Neuronal stem cell (in vitro differentiated cells): ENCODE results near the gene AVPR2.

Source experiments
- DNase-seq: peaks from one replicate; pipeline ENCODE4 v3.0.0-alpha.2; 2013; ENCODE audit warnings: low spot score
- H2AFZ ChIP-seq: one replicate; pipeline ENCODE4 v1.6.1; 2013; ENCODE audit warnings: mild to moderate bottlenecking, low read length, inconsistent platforms
- H2AK5ac ChIP-seq: 2 replicates; pipeline ENCODE4 v1.6.1; 2013; ENCODE audit warnings: low read depth, mild to moderate bottlenecking, inconsistent platforms, low read length, moderate library complexity, mixed read lengths
- H2BK120ac ChIP-seq: 2 replicates; pipeline ENCODE4 v1.6.1; 2013; ENCODE audit warnings: low read depth, mild to moderate bottlenecking, inconsistent platforms, low read length, moderate library complexity, mixed read lengths
- H2BK12ac ChIP-seq: one replicate; pipeline ENCODE4 v1.6.1; 2013; ENCODE audit warnings: low read length, inconsistent platforms
- H2BK15ac ChIP-seq: 2 replicates; pipeline ENCODE4 v1.6.1; 2013; ENCODE audit warnings: mild to moderate bottlenecking, low read length, inconsistent platforms, mixed read lengths
- H2BK5ac ChIP-seq: one replicate; pipeline ENCODE4 v1.6.1; 2013; ENCODE audit warnings: inconsistent platforms, mild to moderate bottlenecking, low read length, moderate library complexity
- H3K14ac ChIP-seq: one replicate; pipeline ENCODE4 v1.6.1; 2013; ENCODE audit warnings: low read length, inconsistent platforms
- H3K18ac ChIP-seq: 2 replicates; pipeline ENCODE4 v1.6.1; 2013; ENCODE audit warnings: low read length, inconsistent platforms
- H3K23ac ChIP-seq: 2 replicates; pipeline ENCODE4 v1.6.1; 2013; ENCODE audit warnings: low read depth, mild to moderate bottlenecking, mixed read lengths, low read length, inconsistent platforms; ENCODE audit not compliant: poor library complexity
- H3K27ac ChIP-seq: replicated peaks from 3 replicates; pipeline ENCODE4 v1.5.1; 2013; ENCODE audit warnings: low read length, inconsistent platforms
- H3K27me3 ChIP-seq, 3 experiments: 2 replicates each; pipeline ENCODE4 v1.6.1; 2013; ENCODE audit warnings: low read length in 3 of 3, mild to moderate bottlenecking in 2 of 3, inconsistent platforms in 1 of 3, low read depth in 1 of 3, mixed read lengths in 1 of 3, moderate library complexity in 1 of 3; ENCODE audit not compliant: control insufficient read depth in 3 of 3, insufficient read depth in 3 of 3
- H3K36me3 ChIP-seq, 2 donors: replicated peaks in 1 of 2; 2 replicates each; pipeline ENCODE4 v1.6.1; 2013; ENCODE audit warnings: low read length in 2 of 2; ENCODE audit not compliant: control insufficient read depth in 2 of 2, insufficient read depth in 2 of 2
- H3K4ac ChIP-seq: 2 replicates; pipeline ENCODE4 v1.6.1; 2013; ENCODE audit warnings: inconsistent platforms, mild to moderate bottlenecking, low read length, moderate library complexity
- H3K4me1 ChIP-seq, 2 donors: 1 replicate in 1 of 2; 2 replicates in 1 of 2; pipeline ENCODE4 v1.6.1; 2013; ENCODE audit warnings: low read length in 2 of 2, low read depth in 1 of 2; ENCODE audit not compliant: control insufficient read depth in 2 of 2, insufficient read depth in 1 of 2
- H3K4me2 ChIP-seq: one replicate; pipeline ENCODE4 v1.6.1; 2013; ENCODE audit warnings: mild to moderate bottlenecking, low read length, inconsistent platforms; ENCODE audit not compliant: insufficient read depth, poor library complexity, severe bottlenecking
- H3K4me3 ChIP-seq, 2 donors: 2 replicates each; pipeline ENCODE4 v1.5.1; 2013; ENCODE audit warnings: low read length in 2 of 2, mild to moderate bottlenecking in 2 of 2, inconsistent platforms in 1 of 2, moderate library complexity in 1 of 2
- H3K79me1 ChIP-seq: one replicate; pipeline ENCODE4 v1.6.1; 2013; ENCODE audit warnings: low read depth, mild to moderate bottlenecking, inconsistent platforms, low read length, moderate library complexity
- H3K9ac ChIP-seq: one replicate; pipeline ENCODE4 v1.6.1; 2013; ENCODE audit warnings: mild to moderate bottlenecking, low read depth, low read length, inconsistent platforms; ENCODE audit not compliant: poor library complexity
- H3K9me3 ChIP-seq, 2 donors: replicated peaks in 1 of 2; 2 replicates each; pipeline versions ENCODE3 to v1.6.1; 2013; ENCODE audit warnings: low read length in 2 of 2, mild to moderate bottlenecking in 2 of 2, inconsistent platforms in 1 of 2, low read depth in 1 of 2, mixed read lengths in 1 of 2, moderate library complexity in 1 of 2; ENCODE audit not compliant: control insufficient read depth in 2 of 2, insufficient read depth in 1 of 2
- H4K8ac ChIP-seq: one replicate; pipeline ENCODE4 v1.6.1; 2013; ENCODE audit warnings: low read depth, mild to moderate bottlenecking, inconsistent platforms, low read length, moderate library complexity
- H4K91ac ChIP-seq: one replicate; pipeline ENCODE4 v1.6.1; 2013; ENCODE audit warnings: low read length, low read depth, mild to moderate bottlenecking, inconsistent platforms; ENCODE audit not compliant: poor library complexity
- WGBS, 2 donors: extraction: QIAGEN DNeasy Blood & Tissue Kit; methylation state at CpG; one replicate each; pipeline ENCODE4 v1.1.7; 2013; ENCODE audit warnings: missing lambda C conversion rate in 2 of 2, mixed read lengths in 1 of 2; ENCODE audit not compliant: insufficient read length in 2 of 2, insufficient replicate concordance in 1 of 2; ENCODE audit errors: extremely low coverage in 2 of 2; 5-methylcytosine and 5-hydroxymethylcytosine counted together

Gene AVPR2

DNA sequence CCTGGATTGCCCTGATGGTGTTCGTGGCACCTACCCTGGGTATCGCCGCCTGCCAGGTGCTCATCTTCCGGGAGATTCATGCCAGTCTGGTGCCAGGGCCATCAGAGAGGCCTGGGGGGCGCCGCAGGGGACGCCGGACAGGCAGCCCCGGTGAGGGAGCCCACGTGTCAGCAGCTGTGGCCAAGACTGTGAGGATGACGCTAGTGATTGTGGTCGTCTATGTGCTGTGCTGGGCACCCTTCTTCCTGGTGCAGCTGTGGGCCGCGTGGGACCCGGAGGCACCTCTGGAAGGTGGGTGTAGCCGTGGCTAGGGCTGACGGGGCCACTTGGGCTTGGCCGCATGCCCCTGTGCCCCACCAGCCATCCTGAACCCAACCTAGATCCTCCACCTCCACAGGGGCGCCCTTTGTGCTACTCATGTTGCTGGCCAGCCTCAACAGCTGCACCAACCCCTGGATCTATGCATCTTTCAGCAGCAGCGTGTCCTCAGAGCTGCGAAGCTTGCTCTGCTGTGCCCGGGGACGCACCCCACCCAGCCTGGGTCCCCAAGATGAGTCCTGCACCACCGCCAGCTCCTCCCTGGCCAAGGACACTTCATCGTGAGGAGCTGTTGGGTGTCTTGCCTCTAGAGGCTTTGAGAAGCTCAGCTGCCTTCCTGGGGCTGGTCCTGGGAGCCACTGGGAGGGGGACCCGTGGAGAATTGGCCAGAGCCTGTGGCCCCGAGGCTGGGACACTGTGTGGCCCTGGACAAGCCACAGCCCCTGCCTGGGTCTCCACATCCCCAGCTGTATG, 1.8 kb downstream of the AVPR2 start:
- Histone ChIP-seq H3K79me1 (no peaks in the 10 kb centered on the region), H2AK5ac (peak overlapping the region; percentile 37), H3K9ac (no peak overlapping the region), H4K8ac (no peak overlapping the region), H2BK12ac (no peak overlapping the region), H3K27me3 (peaks cover 0 to 40% (median 0%) of the 10 kb centered on the region in 3 experiments), H3K9me3 (no peaks in the 10 kb centered on the region), H3K36me3 (no peaks in the 10 kb centered on the region), H3K23ac (no peak overlapping the region), H4K91ac (no peak overlapping the region), H2BK5ac (no peak overlapping the region), H2BK120ac (no peak overlapping the region), H2BK15ac (no peak overlapping the region), H3K4me3 (no peak overlapping the region), H3K27ac (no peak overlapping the region), H3K14ac (no peak overlapping the region), H3K18ac (no peak overlapping the region), H2AFZ (no peak overlapping the region), H3K4me2 (no peak overlapping the region), H3K4ac (no peak overlapping the region), H3K4me1 (peaks cover 5 to 9% of the 10 kb centered on the region in 2 donors)
- DNase-seq: no peak
- WGBS, 2 donors: no CpG with 5 or more reads among the region's 27 CpGs

DNA sequence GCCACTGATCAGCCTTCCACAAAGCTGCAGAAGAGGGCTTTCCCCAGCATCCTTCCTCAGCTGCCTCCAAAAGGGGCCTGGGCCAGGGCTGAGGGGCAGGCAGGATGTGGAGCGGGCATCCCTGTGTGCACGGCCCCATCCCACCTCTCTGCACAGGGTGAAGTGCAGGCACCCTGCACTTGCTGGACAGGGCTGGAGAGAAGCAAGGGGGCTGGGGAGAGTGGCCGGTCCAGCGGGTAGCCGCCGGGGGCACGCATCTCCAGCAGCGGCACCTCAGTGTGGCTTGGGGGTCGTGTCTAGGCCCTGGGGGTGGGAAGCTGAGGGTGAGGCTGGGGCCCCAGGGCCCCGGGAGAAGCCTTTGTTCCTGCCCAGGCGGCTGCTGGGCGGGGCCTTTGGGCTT, 3.0 kb downstream of the AVPR2 start:
- H3K4me3 ChIP-seq: no peak overlapping the region
- H3K18ac ChIP-seq: no peak overlapping the region
- no peak overlapping the region for H3K4ac ChIP-seq
- H2BK15ac ChIP-seq: no peak overlapping the region
- peaks cover 0 to 35% (median 0%) of the 10 kb centered on the region in 3 experiments for H3K27me3 ChIP-seq
- H4K91ac ChIP-seq: no peak overlapping the region
- peaks cover 2 to 4% of the 10 kb centered on the region in 2 donors for H3K4me1 ChIP-seq
- peak overlapping the region; percentile 58 for H2BK12ac ChIP-seq
- DNase-seq: no peak
- H2AFZ ChIP-seq: no peak overlapping the region
- no peaks in the 10 kb centered on the region for H3K9me3 ChIP-seq
- WGBS, 2 donors: no CpG with 5 or more reads among the region's 12 CpGs
- H2AK5ac ChIP-seq: no peak overlapping the region
- no peaks in the 10 kb centered on the region for H3K36me3 ChIP-seq
- H2BK5ac ChIP-seq: no peak overlapping the region
- no peak overlapping the region for H3K4me2 ChIP-seq
- no peak overlapping the region for H3K9ac ChIP-seq
- H3K27ac ChIP-seq: no peak overlapping the region
- H3K79me1 ChIP-seq: no peaks in the 10 kb centered on the region
- H2BK120ac ChIP-seq: no peak overlapping the region
- H4K8ac ChIP-seq: no peak overlapping the region
- H3K23ac ChIP-seq: no peak overlapping the region
- no peak overlapping the region for H3K14ac ChIP-seq

DNA sequence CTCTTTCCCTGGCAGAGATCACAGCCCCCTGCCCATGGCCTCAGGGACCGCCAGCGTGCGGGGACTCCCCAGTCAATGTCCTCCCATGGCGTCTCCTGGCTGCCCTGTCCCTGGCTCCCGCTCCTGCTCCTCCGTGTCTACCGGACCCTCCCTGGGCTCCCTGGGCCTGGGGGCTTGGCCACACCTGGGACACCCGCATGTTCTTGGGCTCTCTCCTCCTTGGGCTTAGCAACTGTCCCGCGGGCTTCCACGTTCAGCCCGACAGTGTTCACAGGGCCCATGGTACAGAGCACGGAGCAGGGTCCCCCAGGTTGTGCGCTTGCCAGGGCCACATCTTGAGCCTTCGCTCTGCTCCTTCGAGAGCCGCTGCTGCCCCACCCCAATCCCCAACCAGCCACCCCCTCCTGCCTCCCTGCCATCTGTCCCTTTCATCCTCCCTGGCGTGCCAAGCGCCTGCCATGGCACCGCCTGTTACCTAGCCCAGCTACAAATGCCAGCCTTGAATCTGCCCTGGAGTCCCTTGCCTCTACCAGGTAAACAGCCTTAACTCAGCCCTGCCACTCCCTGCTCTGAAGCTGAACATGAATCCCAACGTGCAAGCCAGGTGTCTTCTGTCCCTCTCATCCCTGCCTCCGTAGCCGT, 3.9 kb downstream of the AVPR2 start:
- H2AK5ac ChIP-seq: no peak overlapping the region
- no peaks in the 10 kb centered on the region for H3K9me3 ChIP-seq
- peaks cover 2 to 4% of the 10 kb centered on the region in 2 donors for H3K4me1 ChIP-seq
- H2BK5ac ChIP-seq: no peak overlapping the region
- H3K9ac ChIP-seq: no peak overlapping the region
- no peak overlapping the region for H3K27ac ChIP-seq
- H3K36me3 ChIP-seq: no peaks in the 10 kb centered on the region
- H2AFZ ChIP-seq: no peak overlapping the region
- H3K79me1 ChIP-seq: no peaks in the 10 kb centered on the region
- H2BK12ac ChIP-seq: no peak overlapping the region
- H3K4me3 ChIP-seq: no peak overlapping the region
- peaks cover 0 to 27% (median 0%) of the 10 kb centered on the region in 3 experiments for H3K27me3 ChIP-seq
- no peak overlapping the region for H4K91ac ChIP-seq
- H4K8ac ChIP-seq: no peak overlapping the region
- H2BK120ac ChIP-seq: no peak overlapping the region
- H3K18ac ChIP-seq: peak overlapping the region; percentile 76
- H3K14ac ChIP-seq: no peak overlapping the region
- no peak overlapping the region for H3K4ac ChIP-seq
- H3K23ac ChIP-seq: no peak overlapping the region
- no peak overlapping the region for H3K4me2 ChIP-seq
- no peak overlapping the region for H2BK15ac ChIP-seq
- WGBS, 2 donors: no CpG with 5 or more reads among the region's 23 CpGs
- DNase-seq: no peak
